Kidney (tissue), 14 donors: ENCODE data around the gene SRR. TPM values are rescaled to one million over a fixed set of nuclear protein-coding genes. Genes with fewer than 3 reads are reported as not detected.
A peak's percentile ranks its signal among the peaks of the same experiment; 100 is the strongest.

Experiments used
- DNase-seq, 5 donors: peaks; one replicate each; pipeline ENCODE4 v3.0.0-alpha.2; 2013 to 2020
- FAIRE-seq: peaks from 2 replicates; lab custom pipeline; 2012; peaks lifted over from hg19 to GRCh38; lab: Jason Lieb, UNC
- H3K27ac ChIP-seq, 2 donors: one replicate each; pipeline ENCODE4 v1.7.0; 2013; ENCODE audit warnings: low read depth in 2 of 2, low read length in 2 of 2, inconsistent platforms in 1 of 2
- H3K27me3 ChIP-seq: one replicate; pipeline ENCODE4 v1.7.1; 2013; ENCODE audit warnings: low read length, inconsistent platforms; ENCODE audit not compliant: control insufficient read depth, insufficient read depth
- H3K36me3 ChIP-seq, 3 donors: one replicate each; pipeline versions ENCODE4 v1.7.0 to v1.7.1; 2013; ENCODE audit warnings: low read length in 3 of 3, control low read depth in 1 of 3, inconsistent platforms in 1 of 3; ENCODE audit not compliant: insufficient read depth in 3 of 3, control insufficient read depth in 2 of 3
- H3K4me1 ChIP-seq, 3 donors: one replicate each; pipeline versions ENCODE4 v1.7.0 to v1.7.1; 2013; ENCODE audit warnings: low read length in 3 of 3, inconsistent platforms in 1 of 3, low read depth in 1 of 3; ENCODE audit not compliant: control insufficient read depth in 2 of 3, insufficient read depth in 2 of 3
- H3K4me3 ChIP-seq, 3 donors: one replicate each; pipeline versions ENCODE4 v1.7.0 to v1.8.1; 2013; ENCODE audit warnings: low read length in 3 of 3, control low read depth in 1 of 3, inconsistent platforms in 1 of 3
- H3K9ac ChIP-seq, 3 donors: one replicate each; pipeline versions ENCODE4 v1.7.0 to v1.7.1; 2013; ENCODE audit warnings: low read length in 3 of 3, control low read depth in 1 of 3, inconsistent platforms in 1 of 3
- H3K9me3 ChIP-seq, 3 donors: one replicate each; pipeline versions ENCODE4 v1.7.0 to v1.7.1; 2013; ENCODE audit warnings: low read length in 3 of 3, control low read depth in 1 of 3, inconsistent platforms in 1 of 3; ENCODE audit not compliant: control insufficient read depth in 2 of 3, insufficient read depth in 1 of 3
- CTCF ChIP-seq: IDR thresholded peaks from 3 replicates; pipeline ENCODE4 v1.5.1; 2012; ENCODE audit warnings: mild to moderate bottlenecking, moderate library complexity, borderline replicate concordance; ENCODE audit not compliant: insufficient read depth; ENCODE audit errors: extremely low read depth
- intact Hi-C: fragments of 100-400 bp; cut with DNase I; formaldehyde crosslinking; loops from one replicate; pipeline ENCODE4 v1.11.1; 2022
- polyA plus RNA-seq: library from polyadenylated mRNA; stranded (reverse); fragments of 350-450 nt; fragmentation: Illumina TruSeq; extraction: RNeasy Lipid Tissue Mini Kit (QIAGEN cat#74804); gene quantifications from one replicate; pipeline ENCODE4 v1.2.3, GENCODE V29; 2014; ENCODE audit warnings: low read depth, low replicate concordance; ENCODE audit not compliant: insufficient read depth
- total RNA-seq: library from RNA; stranded (reverse); fragmentation: NEBNext Ultra II Directional; extraction: Animal tissue kit (Norgen Biotek cat#: 25700); gene quantifications from one replicate; pipeline ENCODE4 v1.2.1, GENCODE V29; 2021
- donor health status: control.
- donor health status: control.
- donor health status: control.
- donor health status: control.
- donor health status: control.
- donor health status: DM: yes; HTN: yes; CAD: no.
- donor health status: Normal renal cell carcinoma (clear cell type).

SRR gene
- total and polyA plus RNA-seq, 2 donors from 2014 or later = 3.5 to 10.0 TPM

- intact Hi-C loops = no loop called here
- H3K27me3 ChIP-seq = no peaks in the 10 kb centered on the region
- TF ChIP-seq CTCF = no peak
- no peak overlapping the region for H3K4me3 ChIP-seq
- peaks cover 16 to 53% (median 34%) of the 10 kb centered on the region in 3 donors for H3K36me3 ChIP-seq
- no peak overlapping the region for H3K27ac ChIP-seq
- H3K4me1 ChIP-seq = peaks cover 0 to 3% (median 0%) of the 10 kb centered on the region in 3 donors
- no peak for FAIRE-seq
- H3K9ac ChIP-seq = no peak overlapping the region
- H3K9me3 ChIP-seq = no peaks in the 10 kb centered on the region
- DNase-seq = no peak
These were observed 6.7 kb upstream of the SRR start for GRCh38 chr17:2297023-2297422.

GRCh38 chr17:2299136-2299535 lies 4.6 kb upstream of the SRR start:
- intact Hi-C loops = no loop called here
- Histone ChIP-seq H3K9ac (no peak overlapping the region), H3K9me3 (no peaks in the 10 kb centered on the region), H3K27ac (no peak overlapping the region), H3K36me3 (peaks cover 11 to 37% (median 20%) of the 10 kb centered on the region in 3 donors), H3K27me3 (no peaks in the 10 kb centered on the region), H3K4me1 (peaks cover 0 to 4% (median 0%) of the 10 kb centered on the region in 3 donors), H3K4me3 (no peak overlapping the region)
- FAIRE-seq (no peak), DNase-seq (no peak)
- TF ChIP-seq CTCF = no peak

GRCh38 chr17:2299756-2300155 lies 4.0 kb upstream of the SRR start:
- no peaks in the 10 kb centered on the region for H3K27me3 ChIP-seq
- no peak overlapping the region for H3K27ac ChIP-seq
- peaks cover 8 to 33% (median 17%) of the 10 kb centered on the region in 3 donors for H3K36me3 ChIP-seq
- TF ChIP-seq CTCF = no peak
- intact Hi-C loops = no loop called here
- H3K4me1 ChIP-seq = peaks cover 0 to 4% (median 0%) of the 10 kb centered on the region in 3 donors
- no peak overlapping the region for H3K4me3 ChIP-seq
- H3K9ac ChIP-seq = no peak overlapping the region
- no peak for DNase-seq
- no peaks in the 10 kb centered on the region for H3K9me3 ChIP-seq
- no peak for FAIRE-seq

GRCh38 chr17:2302778-2303203 lies 959 bp upstream of the SRR start:
- H3K4me1 ChIP-seq = peaks cover 0 to 4% (median 0%) of the 10 kb centered on the region in 3 donors
- no peak for FAIRE-seq
- no peaks in the 10 kb centered on the region for H3K27me3 ChIP-seq
- H3K4me3 ChIP-seq = peak overlapping the region; percentile 81 to 97 (median 91)
- no peak for TF ChIP-seq CTCF
- H3K27ac ChIP-seq = peak overlapping the region; percentile 93 to 94
- DNase-seq = no peak
- intact Hi-C loops = no loop called here
- H3K9me3 ChIP-seq = no peaks in the 10 kb centered on the region
- H3K36me3 ChIP-seq = peaks cover 0 to 13% (median 4%) of the 10 kb centered on the region in 3 donors
- H3K9ac ChIP-seq = peak overlapping the region; percentile 67 to 89 (median 82)
